Activated CD8-positive, alpha-beta memory T cell treated with anti-CD3 and anti-CD28 coated beads, Interleukin-2, amount 50 U/mL, for 48 hours (primary cell): ENCODE data around the gene SMG6.

Source experiments
- DNase-seq: peaks from one replicate; pipeline ENCODE4 v3.0.0-alpha.2; 2020

SMG6 gene

GRCh38 chr17:2302778-2303203 is 794 bp downstream of the SMG6 start:
- no peak for DNase-seq

- no peak for DNase-seq
These were observed 3.8 kb downstream of the SMG6 start for GRCh38 chr17:2299756-2300155.

GRCh38 chr17:2299136-2299535 is 4.4 kb downstream of the SMG6 start:
- no peak for DNase-seq

DNA sequence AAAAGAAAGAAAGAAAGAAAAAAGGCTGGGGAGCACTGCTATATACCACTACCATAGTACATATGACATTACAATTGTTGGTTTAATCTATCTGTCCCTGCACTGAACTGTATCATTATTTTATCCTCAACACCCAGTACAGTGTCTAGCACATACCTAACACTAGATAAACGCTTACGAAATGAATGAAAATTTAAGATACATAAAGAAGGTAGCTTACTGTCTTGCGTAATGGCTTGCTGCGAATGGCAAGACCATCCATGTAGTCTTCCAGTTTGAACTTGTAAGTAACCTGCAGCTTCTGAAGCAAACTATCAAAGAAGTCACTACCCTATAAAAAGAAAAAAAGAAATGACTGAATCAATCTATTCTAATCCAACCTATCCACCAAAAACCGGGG is 6.6 kb downstream of the SMG6 start:
- DNase-seq = no peak

DNA sequence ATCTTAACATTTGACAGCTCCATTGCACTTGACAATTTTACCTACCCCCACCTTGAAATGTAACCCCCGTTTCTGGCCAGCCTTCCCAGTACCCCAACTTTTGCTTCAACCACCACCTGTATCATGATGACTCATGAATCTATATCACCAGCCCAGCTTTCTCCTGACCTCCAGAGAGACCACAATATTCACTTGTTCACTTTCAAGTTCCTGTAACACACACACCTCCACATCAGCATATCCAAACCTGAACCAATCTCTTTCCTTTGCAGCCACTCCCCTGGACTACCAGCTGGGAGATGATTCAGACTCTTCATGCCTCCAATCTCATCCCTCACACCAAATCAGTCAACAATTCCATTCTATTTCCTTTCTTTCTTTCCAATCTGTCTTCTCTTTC is 8.0 kb downstream of the SMG6 start:
- no peak for DNase-seq

GRCh38 chr17:2292100-2292499 is 11.5 kb downstream of the SMG6 start:
- no peak for DNase-seq

DNA sequence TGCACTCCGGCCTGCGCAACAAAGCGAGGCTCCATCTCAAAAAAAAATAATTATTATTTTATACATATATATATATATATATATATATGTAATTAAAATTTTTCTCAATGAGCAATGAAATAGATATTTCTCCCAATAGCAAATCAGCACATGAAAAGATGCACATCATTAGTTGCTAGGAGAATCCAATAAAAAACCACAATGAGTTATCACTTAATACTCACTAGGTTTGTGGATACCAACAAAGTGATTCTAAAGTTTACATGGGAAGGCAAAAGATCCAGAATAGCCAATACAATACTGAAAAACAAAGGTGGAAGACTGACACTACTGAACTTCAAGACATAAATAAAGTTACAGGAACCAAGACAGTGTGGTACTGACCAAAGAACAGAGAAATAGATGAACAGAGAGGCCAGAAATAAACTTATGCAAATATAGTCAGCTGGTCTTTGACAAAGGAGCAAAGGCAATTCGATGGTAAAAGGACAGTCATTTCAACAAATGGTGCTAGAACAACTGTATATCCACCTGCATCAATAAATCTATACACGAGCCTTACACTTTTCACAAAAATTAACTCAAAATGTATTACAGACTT is 13.6 kb downstream of the SMG6 start:
- DNase-seq = no peak

DNA sequence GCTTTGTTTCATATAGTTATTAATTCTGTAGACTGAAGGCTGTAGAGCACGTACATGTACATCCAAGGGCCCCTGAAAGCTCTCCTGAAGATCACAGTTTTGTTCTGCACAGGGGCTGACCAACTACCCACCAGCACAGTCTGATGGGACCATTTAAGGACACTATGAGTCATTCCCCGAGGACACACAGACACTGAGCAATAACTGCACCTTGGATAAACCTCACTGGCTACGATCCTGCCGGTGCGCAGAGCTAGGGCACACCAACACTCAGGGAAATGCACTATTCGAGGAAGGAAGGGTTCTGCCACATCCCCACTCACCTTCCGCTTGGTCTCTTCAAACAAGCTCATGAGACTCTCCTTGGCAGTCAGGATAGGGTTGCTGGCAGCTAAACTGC is 20.3 kb downstream of the SMG6 start:
- DNase-seq = no peak

GRCh38 chr17:2282297-2282873 is 21.2 kb downstream of the SMG6 start:
- DNase-seq = no peak

GRCh38 chr17:2279707-2280106 is 23.9 kb downstream of the SMG6 start:
- no peak for DNase-seq

DNA sequence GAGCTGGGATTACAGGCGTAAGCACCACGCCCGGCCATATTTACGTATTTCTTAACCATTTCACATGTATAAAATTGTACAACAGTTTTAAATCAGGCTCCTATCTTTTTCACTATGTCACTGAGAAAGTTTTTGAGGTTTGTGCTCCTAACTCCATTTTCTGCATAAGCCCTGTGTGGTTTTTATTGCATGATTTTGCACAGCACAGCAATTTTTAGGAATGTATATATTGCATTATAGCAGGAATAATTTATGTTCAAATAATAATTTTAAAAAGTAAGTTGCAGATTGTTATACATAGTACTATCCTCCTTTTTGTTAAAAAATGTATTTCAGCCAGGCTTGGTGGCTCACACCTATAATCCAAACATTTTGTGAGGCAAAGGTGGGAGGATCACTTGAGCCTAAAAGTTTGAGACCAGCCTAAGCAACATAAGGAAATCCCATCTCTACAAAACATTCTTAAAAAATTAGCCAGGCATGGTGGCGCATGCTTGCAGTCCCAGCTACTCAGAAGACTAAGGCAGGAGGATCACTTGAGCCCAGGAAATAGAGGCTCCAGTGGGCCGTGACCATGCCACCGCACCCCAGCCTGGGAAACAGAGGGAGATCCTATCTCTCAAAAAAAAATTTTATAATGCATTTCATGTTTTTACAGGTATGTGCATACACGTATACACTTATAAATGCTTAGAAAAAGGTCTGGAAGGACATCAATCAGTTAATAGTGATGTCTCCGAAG is 26.0 kb downstream of the SMG6 start:
- DNase-seq = no peak

DNA sequence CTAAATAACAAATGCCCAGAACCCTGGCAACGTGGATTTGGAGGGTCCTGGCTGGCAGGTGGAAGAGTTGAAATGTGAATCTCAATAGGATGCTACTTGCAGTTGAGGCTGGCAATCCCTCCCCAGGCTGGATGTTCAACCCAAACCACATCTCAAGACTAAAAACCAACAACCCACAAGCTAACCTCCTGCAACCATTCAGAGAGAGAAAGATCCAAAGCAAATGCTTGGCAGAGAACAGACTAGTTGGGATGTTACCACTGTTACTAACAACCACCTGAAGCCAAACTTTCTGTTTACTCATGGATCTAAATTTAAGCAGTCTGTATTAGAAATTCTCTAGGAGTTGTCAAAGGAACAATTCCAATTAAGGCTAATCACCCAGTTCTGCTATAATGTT is 27.9 kb downstream of the SMG6 start:
- DNase-seq = no peak

- no peak for DNase-seq
These were observed 29.2 kb downstream of the SMG6 start for GRCh38 chr17:2274414-2274813.

DNA sequence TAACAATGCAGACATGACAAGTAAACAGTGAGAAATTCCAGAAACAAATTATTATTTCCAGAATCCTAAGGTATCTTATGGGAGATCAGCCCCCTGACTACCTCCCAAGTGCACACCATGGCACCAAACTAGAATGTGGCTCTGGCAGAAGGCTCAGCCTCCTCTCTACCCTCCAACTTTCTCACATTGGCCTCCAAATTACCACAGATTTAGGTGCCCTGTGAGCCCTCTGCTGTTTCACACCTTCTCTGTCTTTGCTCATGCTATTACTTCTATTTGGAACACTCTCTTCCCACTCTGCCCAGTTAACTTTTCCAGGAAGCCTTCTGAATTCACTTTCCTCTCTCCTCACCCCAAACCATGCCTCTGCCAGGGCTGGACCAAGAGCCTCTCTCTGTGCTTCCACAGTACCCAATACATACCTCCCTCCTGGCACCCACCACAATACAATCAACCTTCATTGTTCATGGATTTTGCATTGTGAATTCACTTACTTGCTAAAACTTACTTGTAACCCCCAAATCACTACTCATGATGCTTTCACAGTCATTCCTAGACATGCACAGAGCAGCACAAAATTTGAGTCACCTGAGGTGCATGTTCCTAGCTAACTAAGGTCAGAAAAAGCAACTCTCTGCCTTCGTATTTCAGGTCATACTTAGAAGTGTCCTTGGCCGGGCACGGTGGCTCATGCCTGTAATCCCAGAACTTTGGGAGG is 31.4 kb downstream of the SMG6 start:
- DNase-seq = no peak

DNA sequence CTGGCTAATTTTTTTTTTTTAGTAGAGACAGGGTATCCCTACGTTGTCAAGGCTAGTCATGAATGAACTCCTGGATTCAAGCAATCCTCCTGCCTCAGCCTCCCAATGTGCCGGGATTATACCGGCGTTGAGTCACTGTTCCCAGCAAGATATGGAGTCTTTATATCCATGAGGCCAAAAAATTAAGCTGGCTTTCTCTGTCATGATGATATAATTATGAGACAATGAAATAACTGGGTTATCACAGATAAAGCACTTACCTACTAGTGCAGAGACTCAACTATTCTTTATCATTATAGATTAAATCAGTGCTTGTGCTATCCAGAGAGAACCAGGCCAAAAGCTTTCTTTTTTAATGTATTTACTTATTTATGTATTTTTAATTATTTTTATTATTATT is 36.2 kb downstream of the SMG6 start:
- peak; percentile 50 for DNase-seq

DNA sequence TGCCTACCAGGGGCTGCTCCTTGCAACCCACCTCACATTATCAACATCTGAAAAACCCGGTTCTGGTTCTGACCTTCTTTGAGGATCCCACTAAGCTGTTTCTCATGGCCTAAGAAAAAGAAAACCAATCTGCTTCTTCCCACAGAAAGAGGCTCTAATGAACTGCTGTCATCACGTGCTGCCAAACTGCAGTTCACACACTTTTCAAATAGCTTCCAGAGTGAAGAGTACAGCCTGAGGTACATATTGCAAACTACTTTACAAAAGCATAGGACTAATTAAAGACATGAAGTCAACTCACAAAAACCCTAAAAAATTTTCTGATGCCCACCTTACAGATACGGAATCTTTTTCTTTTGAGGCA is 36.7 kb downstream of the SMG6 start:
- DNase-seq = no peak

DNA sequence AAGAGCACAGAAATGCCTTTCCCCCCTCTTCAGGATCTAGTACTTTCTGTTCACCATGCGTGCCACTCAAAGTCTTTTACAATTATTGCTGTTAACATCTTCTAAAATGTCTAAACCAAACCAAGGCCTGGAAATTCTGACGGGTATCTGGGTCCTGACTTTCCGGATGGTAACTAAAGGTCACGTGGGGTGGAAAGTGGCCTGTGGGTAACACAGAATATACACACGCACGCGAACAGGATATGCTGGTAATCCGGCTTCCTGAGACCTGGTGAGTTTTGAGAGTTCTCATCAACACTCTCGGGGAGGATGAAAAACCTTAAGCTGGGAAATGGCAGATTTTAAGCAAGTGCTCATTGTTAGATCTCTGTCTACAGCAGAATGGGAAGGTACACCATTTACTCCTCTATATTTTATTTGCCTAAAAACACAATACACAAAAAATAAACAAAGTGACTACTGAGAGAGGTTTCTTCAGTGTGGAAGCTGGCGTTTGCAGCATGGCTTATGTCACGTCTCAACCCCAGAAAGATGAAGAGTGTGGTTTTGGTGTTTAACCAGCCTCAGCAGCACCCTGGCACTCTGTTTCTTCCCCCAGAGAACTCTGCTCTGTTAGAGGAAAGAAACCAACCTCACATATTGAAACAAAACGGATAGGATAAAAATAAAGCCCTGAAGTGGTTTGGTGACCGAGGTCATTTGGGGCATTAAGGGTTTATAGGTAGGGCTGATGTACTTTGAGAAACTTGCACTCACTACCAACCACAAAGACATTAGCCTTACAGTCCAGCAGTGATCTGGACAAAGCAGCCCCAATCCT is 37.3 kb downstream of the SMG6 start:
- DNase-seq = peak; percentile 85

DNA sequence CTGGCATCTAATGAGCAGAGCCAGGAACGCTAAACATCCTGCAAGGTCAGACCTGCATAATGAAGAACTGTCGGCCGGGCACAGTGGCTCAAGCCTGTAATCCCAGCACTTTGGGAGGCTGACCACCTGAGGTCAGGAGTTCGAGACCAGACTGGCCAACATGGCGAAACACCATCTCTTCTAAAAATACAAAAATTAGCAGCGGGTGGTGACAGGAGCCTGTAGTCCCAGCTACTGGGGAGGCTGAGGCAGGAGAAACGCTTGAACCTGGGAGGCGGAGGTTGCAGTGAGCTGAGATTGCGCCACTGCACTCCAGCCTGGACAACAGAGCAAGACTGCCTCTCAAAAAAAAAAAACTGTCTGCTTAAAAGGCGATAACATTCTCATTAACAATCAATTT is 38.4 kb downstream of the SMG6 start:
- peak; percentile 48 for DNase-seq

DNA sequence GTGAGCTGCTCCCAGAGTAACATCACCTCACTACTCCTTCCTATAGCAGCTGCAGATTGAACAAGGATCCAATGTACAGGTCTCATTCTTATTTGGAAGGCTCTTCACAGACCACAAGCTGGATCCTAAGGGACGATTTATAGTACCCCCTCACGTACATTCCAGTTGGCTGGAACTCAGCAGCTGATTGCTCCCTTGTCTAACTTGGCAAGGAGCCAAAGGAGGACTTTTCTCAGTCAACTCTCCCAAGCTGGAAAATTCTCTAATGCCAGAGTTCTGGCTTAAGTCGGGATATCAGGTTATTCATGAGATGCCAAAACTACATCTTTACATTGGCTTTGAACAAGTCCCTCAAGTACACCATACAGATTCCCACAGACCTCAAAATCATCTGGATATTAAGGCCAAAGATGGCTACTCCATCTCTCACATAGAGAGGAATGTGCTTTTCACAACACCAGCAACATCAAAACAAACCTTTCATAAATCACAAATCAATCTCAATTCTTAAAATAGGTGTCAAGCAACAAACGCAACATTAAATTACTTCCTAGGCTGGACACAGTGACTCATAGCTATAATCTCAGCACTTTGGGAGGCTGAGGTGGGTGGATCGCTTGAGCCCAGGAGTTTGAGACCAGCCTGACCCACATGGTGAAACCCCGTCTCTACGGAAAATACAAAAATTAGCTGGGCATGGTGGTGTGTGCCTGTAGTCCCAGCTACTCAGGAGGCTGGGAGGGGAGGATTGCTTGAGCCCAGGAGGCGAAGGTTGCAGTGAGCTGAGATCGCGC is 39.3 kb downstream of the SMG6 start:
- DNase-seq = peak; percentile 52

GRCh38 chr17:2263183-2264066 is 40.2 kb downstream of the SMG6 start:
- peak; percentile 51 for DNase-seq

DNA sequence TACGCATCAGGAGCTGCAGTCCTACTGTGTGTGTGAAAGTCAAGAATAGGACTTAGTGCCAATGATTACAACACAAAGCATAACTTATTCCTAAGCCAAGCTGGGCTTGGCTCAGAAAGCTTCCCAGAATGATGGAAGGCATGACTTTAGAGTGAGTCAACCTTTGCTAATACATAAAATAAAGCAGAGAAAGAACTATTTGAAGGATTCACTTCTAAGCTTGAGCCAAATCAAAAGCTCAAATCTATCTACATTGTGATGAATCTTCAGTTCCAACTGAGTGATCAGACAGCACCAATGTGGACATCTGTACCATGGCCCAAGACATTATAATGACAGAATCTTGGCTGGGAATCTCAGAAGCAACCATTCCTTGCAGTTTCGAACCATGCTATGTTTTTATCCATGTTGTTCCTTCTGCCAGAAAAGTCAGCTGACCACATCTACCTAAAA is 41.4 kb downstream of the SMG6 start:
- no peak for DNase-seq
